ENCODE measurements around the gene CDK15.

Gene CDK15

GRCh38 chr2:201918616-201919307 lies 112.4 kb downstream of the CDK15 start:
- H3K9ac ChIP-seq (ENCODE audit: low read depth in 1 of 2, low read length in 2 of 2), result no peak overlapping the region
- H3K36me3 ChIP-seq (ENCODE audit: control insufficient read depth in 2 of 2, insufficient read depth in 2 of 2, low read length in 2 of 2), result no peaks in the 10 kb centered on the region
- no peak overlapping the region for H3K4me3 ChIP-seq (ENCODE audit: low read length in 2 of 2)
- no peak overlapping the region for H3K27ac ChIP-seq (ENCODE audit: low read depth in 2 of 2, low read length in 2 of 2)
- H3K27me3 ChIP-seq (ENCODE audit: control insufficient read depth in 2 of 2, insufficient read depth in 2 of 2, low read length in 2 of 2), result no peaks in the 10 kb centered on the region
- H3K4me1 ChIP-seq (ENCODE audit: control insufficient read depth in 2 of 2, insufficient read depth in 2 of 2, low read length in 2 of 2), result no peaks in the 10 kb centered on the region
- no peaks in the 10 kb centered on the region for H3K9me3 ChIP-seq (ENCODE audit: control insufficient read depth in 2 of 2, low read length in 2 of 2)

- H3K27me3 ChIP-seq (ENCODE audit: control insufficient read depth in 2 of 2, insufficient read depth in 2 of 2, low read length in 2 of 2), result no peaks in the 10 kb centered on the region
- no peaks in the 10 kb centered on the region for H3K36me3 ChIP-seq (ENCODE audit: control insufficient read depth in 2 of 2, insufficient read depth in 2 of 2, low read length in 2 of 2)
- H3K4me3 ChIP-seq (ENCODE audit: low read length in 2 of 2), result no peak overlapping the region
- H3K9me3 ChIP-seq (ENCODE audit: control insufficient read depth in 2 of 2, low read length in 2 of 2), result no peaks in the 10 kb centered on the region
- no peaks in the 10 kb centered on the region for H3K4me1 ChIP-seq (ENCODE audit: control insufficient read depth in 2 of 2, insufficient read depth in 2 of 2, low read length in 2 of 2)
- no peak overlapping the region for H3K27ac ChIP-seq (ENCODE audit: low read depth in 2 of 2, low read length in 2 of 2)
- H3K9ac ChIP-seq (ENCODE audit: low read depth in 1 of 2, low read length in 2 of 2), result no peak overlapping the region
Observed at GRCh38 chr2:201919308-201919634, 112.9 kb downstream of the CDK15 start.

DNA sequence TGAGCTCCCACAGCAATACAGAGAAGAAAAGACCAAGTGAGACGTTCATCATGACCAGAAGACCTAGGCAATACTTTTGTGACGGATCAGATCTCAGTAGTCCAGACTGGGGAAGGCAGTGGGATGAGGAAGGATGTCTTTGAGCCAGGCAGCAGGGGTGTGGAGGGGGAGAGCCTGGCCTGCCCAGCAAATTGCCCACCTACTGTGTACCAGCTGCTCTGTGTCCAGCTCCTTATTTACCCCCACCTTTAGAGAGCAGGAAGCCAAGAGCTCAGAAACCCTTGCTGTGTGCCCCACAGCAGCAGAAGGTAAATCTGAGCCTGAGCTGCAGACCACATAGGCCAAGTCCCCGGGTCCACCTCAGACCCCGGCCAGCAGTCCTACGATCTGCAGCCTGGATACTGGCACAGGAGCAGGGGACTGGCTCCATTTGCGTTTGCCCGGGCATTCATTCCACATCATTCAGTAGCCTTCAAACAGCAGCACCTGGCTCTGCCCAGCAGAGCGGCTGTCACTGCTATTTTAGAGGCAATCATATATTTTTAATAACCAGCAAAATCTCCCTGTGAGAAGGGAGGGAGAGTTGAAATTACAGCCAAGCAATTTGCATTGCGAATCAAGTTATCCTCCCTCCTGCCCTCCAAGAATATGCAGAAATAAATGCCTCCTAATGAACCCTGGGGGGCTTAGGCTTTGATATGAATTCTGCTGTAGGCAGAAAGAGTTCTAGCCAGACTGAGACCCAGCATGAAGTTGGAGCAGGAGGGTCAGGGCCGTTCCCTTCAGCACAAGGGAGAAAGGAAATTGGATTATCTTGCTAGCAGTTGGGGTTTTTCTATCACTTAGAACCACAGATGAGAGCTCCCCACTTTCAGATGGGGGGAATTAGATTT lies 117.3 kb downstream of the CDK15 start:
- no peaks in the 10 kb centered on the region for H3K36me3 ChIP-seq (ENCODE audit: control insufficient read depth in 2 of 2, insufficient read depth in 2 of 2, low read length in 2 of 2)
- H3K4me3 ChIP-seq (ENCODE audit: low read length in 2 of 2), result no peak overlapping the region
- H3K9ac ChIP-seq (ENCODE audit: low read depth in 1 of 2, low read length in 2 of 2), result no peak overlapping the region
- H3K9me3 ChIP-seq (ENCODE audit: control insufficient read depth in 2 of 2, low read length in 2 of 2), result no peaks in the 10 kb centered on the region
- no peaks in the 10 kb centered on the region for H3K27me3 ChIP-seq (ENCODE audit: control insufficient read depth in 2 of 2, insufficient read depth in 2 of 2, low read length in 2 of 2)
- no peaks in the 10 kb centered on the region for H3K4me1 ChIP-seq (ENCODE audit: control insufficient read depth in 2 of 2, insufficient read depth in 2 of 2, low read length in 2 of 2)
- H3K27ac ChIP-seq (ENCODE audit: low read depth in 2 of 2, low read length in 2 of 2), result no peak overlapping the region

- Histone ChIP-seq H3K36me3 (ENCODE audit: control insufficient read depth in 2 of 2, insufficient read depth in 2 of 2, low read length in 2 of 2) (no peaks in the 10 kb centered on the region), H3K4me3 (ENCODE audit: low read length in 2 of 2) (no peak overlapping the region), H3K4me1 (ENCODE audit: control insufficient read depth in 2 of 2, insufficient read depth in 2 of 2, low read length in 2 of 2) (no peaks in the 10 kb centered on the region), H3K9me3 (ENCODE audit: control insufficient read depth in 2 of 2, low read length in 2 of 2) (no peaks in the 10 kb centered on the region), H3K27me3 (ENCODE audit: control insufficient read depth in 2 of 2, insufficient read depth in 2 of 2, low read length in 2 of 2) (no peaks in the 10 kb centered on the region), H3K27ac (ENCODE audit: low read depth in 2 of 2, low read length in 2 of 2) (no peak overlapping the region), H3K9ac (ENCODE audit: low read depth in 1 of 2, low read length in 2 of 2) (no peak overlapping the region)
Observed at GRCh38 chr2:201924453-201924852, 118.1 kb downstream of the CDK15 start.

DNA sequence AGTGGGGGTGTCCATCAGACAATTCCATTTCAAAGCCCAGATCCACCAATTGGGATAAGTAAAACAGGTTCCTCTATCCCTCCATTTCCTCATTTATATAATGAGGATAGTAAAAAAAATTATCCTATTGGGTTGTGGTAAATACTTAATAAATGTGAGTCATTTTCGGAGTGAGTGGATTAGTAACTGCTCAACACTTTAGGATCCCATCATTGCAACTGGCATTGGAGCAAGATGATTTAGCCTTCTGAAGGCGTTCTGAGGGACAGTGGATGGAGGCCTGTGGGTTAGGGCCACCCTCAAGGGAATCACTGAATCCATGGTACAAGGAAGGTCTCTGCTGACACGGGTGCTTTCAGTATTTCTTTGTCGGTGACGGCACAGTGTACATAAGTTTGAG lies 118.7 kb downstream of the CDK15 start:
- no peak overlapping the region for H3K27ac ChIP-seq (ENCODE audit: low read depth in 2 of 2, low read length in 2 of 2)

DNA sequence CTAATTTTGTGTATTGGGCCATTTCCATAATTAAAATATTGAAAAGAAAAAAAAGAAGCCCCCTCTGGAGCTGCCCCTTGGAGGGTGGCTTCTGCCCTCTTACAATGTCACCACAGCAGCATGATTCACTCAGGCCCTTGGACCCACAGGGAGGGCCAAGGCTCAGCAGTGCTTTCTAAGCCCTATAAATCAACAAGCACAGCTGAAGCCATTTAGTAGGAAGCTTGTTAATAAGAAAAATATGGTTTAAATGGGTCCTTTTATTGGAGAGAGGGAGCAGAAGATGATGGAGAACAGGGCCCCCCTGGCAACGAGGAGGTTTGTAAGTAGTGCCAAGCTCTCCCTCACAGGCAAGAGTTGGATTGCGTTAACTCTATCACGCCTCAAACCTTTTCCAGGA lies 119.7 kb downstream of the CDK15 start:
- H3K4me1 ChIP-seq (ENCODE audit: control insufficient read depth in 2 of 2, insufficient read depth in 2 of 2, low read length in 2 of 2), result no peaks in the 10 kb centered on the region
- H3K36me3 ChIP-seq (ENCODE audit: control insufficient read depth in 2 of 2, insufficient read depth in 2 of 2, low read length in 2 of 2), result no peaks in the 10 kb centered on the region
- H3K4me3 ChIP-seq (ENCODE audit: low read length in 2 of 2), result no peak overlapping the region
- no peak overlapping the region for H3K27ac ChIP-seq (ENCODE audit: low read depth in 2 of 2, low read length in 2 of 2)
- no peak overlapping the region for H3K9ac ChIP-seq (ENCODE audit: low read depth in 1 of 2, low read length in 2 of 2)
- no peaks in the 10 kb centered on the region for H3K27me3 ChIP-seq (ENCODE audit: control insufficient read depth in 2 of 2, insufficient read depth in 2 of 2, low read length in 2 of 2)
- no peaks in the 10 kb centered on the region for H3K9me3 ChIP-seq (ENCODE audit: control insufficient read depth in 2 of 2, low read length in 2 of 2)

More for the DNA sequence above, 118.7 kb downstream of the CDK15 start:
- Histone ChIP-seq H3K27me3 (ENCODE audit: control insufficient read depth in 2 of 2, insufficient read depth in 2 of 2, low read length in 2 of 2) (no peaks in the 10 kb centered on the region), H3K36me3 (ENCODE audit: control insufficient read depth in 2 of 2, insufficient read depth in 2 of 2, low read length in 2 of 2) (no peaks in the 10 kb centered on the region), H3K4me1 (ENCODE audit: control insufficient read depth in 2 of 2, insufficient read depth in 2 of 2, low read length in 2 of 2) (no peaks in the 10 kb centered on the region), H3K9ac (ENCODE audit: low read depth in 1 of 2, low read length in 2 of 2) (no peak overlapping the region), H3K9me3 (ENCODE audit: control insufficient read depth in 2 of 2, low read length in 2 of 2) (no peaks in the 10 kb centered on the region), H3K4me3 (ENCODE audit: low read length in 2 of 2) (no peak overlapping the region)

DNA sequence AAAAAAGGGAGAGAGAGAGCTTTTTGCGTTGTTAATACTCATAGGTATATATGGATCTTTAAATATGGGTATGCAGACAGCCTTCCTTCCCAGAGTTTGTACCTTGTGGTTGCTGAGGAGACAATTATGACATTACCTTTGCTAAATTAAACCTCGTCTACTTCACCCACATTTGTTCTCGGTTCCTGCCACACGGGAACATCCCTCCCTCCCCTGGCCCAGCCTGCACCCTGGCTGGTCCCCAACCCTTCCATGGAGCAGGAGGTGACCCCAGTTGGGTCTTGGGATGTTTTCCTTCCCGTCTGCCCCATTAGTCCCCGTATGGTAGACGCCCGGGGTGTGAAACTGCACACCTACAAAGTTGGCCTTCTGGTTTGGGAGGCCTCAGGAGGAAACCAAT lies 122.0 kb downstream of the CDK15 start:
- Histone ChIP-seq H3K27ac (ENCODE audit: low read depth in 2 of 2, low read length in 2 of 2) (no peak overlapping the region), H3K9ac (ENCODE audit: low read depth in 1 of 2, low read length in 2 of 2) (no peak overlapping the region), H3K36me3 (ENCODE audit: control insufficient read depth in 2 of 2, insufficient read depth in 2 of 2, low read length in 2 of 2) (no peaks in the 10 kb centered on the region), H3K4me3 (ENCODE audit: low read length in 2 of 2) (no peak overlapping the region), H3K9me3 (ENCODE audit: control insufficient read depth in 2 of 2, low read length in 2 of 2) (no peaks in the 10 kb centered on the region), H3K27me3 (ENCODE audit: control insufficient read depth in 2 of 2, insufficient read depth in 2 of 2, low read length in 2 of 2) (no peaks in the 10 kb centered on the region), H3K4me1 (ENCODE audit: control insufficient read depth in 2 of 2, insufficient read depth in 2 of 2, low read length in 2 of 2) (no peaks in the 10 kb centered on the region)

DNA sequence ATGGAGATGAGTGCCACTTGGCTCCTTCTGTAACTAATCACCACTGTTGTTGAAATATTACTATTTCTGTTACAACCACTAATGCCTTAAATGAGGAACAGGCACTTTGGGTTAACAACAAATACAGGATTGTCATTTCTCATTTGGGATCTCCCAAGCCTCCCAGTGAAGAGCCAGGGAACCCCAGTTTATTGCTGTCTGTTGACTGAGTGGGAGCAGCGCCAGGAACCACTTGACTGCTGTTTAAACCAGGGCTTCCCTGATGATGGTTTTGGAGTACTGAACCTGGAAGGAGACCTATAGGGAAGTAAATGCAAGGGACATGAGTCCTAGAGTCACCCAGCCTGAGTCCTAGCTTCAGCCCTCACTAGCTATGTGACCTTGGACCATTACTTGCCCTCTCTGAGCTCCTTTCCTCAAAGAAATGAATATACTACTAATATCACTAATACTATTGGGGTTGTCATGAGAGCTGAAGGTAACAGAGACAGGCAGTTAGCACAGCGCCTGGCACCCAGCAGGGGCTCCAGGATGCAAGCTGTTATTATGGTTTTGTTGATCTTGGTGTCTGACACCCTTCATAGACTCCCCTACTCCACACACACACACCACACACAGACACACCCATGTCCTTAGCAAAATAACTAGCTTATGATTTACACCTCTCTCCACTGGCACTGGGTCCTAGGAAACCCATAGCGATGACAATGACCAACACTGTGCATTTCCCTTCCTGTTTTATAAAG lies 123.1 kb downstream of the CDK15 start:
- Histone ChIP-seq H3K4me1 (ENCODE audit: control insufficient read depth in 2 of 2, insufficient read depth in 2 of 2, low read length in 2 of 2) (no peaks in the 10 kb centered on the region), H3K27me3 (ENCODE audit: control insufficient read depth in 2 of 2, insufficient read depth in 2 of 2, low read length in 2 of 2) (peaks cover 0 to 3% of the 10 kb centered on the region in 2 donors), H3K9ac (ENCODE audit: low read depth in 1 of 2, low read length in 2 of 2) (no peak overlapping the region), H3K27ac (ENCODE audit: low read depth in 2 of 2, low read length in 2 of 2) (no peak overlapping the region), H3K36me3 (ENCODE audit: control insufficient read depth in 2 of 2, insufficient read depth in 2 of 2, low read length in 2 of 2) (no peaks in the 10 kb centered on the region), H3K4me3 (ENCODE audit: low read length in 2 of 2) (no peak overlapping the region), H3K9me3 (ENCODE audit: control insufficient read depth in 2 of 2, low read length in 2 of 2) (no peaks in the 10 kb centered on the region)

GRCh38 chr2:201930043-201930442 lies 123.7 kb downstream of the CDK15 start:
- Histone ChIP-seq H3K27me3 (ENCODE audit: control insufficient read depth in 2 of 2, insufficient read depth in 2 of 2, low read length in 2 of 2) (peaks cover 0 to 3% of the 10 kb centered on the region in 2 donors), H3K27ac (ENCODE audit: low read depth in 2 of 2, low read length in 2 of 2) (no peak overlapping the region), H3K9me3 (ENCODE audit: control insufficient read depth in 2 of 2, low read length in 2 of 2) (no peaks in the 10 kb centered on the region), H3K36me3 (ENCODE audit: control insufficient read depth in 2 of 2, insufficient read depth in 2 of 2, low read length in 2 of 2) (no peaks in the 10 kb centered on the region), H3K9ac (ENCODE audit: low read depth in 1 of 2, low read length in 2 of 2) (no peak overlapping the region), H3K4me1 (ENCODE audit: control insufficient read depth in 2 of 2, insufficient read depth in 2 of 2, low read length in 2 of 2) (no peaks in the 10 kb centered on the region), H3K4me3 (ENCODE audit: low read length in 2 of 2) (no peak overlapping the region)

DNA sequence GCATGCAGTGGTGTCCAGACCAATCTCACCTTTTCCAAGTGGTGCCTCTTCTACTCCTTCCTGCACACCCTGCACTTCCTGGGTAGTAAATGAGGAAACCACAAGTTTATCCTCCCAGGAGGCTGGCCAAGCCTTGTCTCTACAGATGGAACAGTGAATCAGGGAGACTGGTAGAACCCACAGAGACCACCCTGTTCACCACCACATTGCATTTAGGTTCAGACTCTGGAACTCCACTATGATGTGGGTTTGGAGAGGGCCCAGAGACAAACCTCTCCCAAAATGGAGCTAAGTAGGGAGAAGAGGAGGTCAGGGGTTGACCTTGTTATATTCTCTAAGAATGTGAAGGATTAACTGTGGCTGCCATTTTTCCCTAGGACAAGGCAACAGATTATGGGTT lies 124.5 kb downstream of the CDK15 start:
- Histone ChIP-seq H3K4me1 (ENCODE audit: control insufficient read depth in 2 of 2, insufficient read depth in 2 of 2, low read length in 2 of 2) (no peaks in the 10 kb centered on the region), H3K9me3 (ENCODE audit: control insufficient read depth in 2 of 2, low read length in 2 of 2) (no peaks in the 10 kb centered on the region), H3K27me3 (ENCODE audit: control insufficient read depth in 2 of 2, insufficient read depth in 2 of 2, low read length in 2 of 2) (peaks cover 0 to 6% of the 10 kb centered on the region in 2 donors), H3K4me3 (ENCODE audit: low read length in 2 of 2) (no peak overlapping the region), H3K9ac (ENCODE audit: low read depth in 1 of 2, low read length in 2 of 2) (no peak overlapping the region), H3K36me3 (ENCODE audit: control insufficient read depth in 2 of 2, insufficient read depth in 2 of 2, low read length in 2 of 2) (no peaks in the 10 kb centered on the region), H3K27ac (ENCODE audit: low read depth in 2 of 2, low read length in 2 of 2) (no peak overlapping the region)
